Activated T-cell treated with anti-CD3 and anti-CD28 coated beads for 1 hour (primary cell): ENCODE measurements around the gene RUFY4.

Experiments
- DNase-seq: peaks from one replicate; pipeline ENCODE4 v3.0.0-alpha.2; 2020; ENCODE audit warnings: low read depth

The RUFY4 gene, protein sequence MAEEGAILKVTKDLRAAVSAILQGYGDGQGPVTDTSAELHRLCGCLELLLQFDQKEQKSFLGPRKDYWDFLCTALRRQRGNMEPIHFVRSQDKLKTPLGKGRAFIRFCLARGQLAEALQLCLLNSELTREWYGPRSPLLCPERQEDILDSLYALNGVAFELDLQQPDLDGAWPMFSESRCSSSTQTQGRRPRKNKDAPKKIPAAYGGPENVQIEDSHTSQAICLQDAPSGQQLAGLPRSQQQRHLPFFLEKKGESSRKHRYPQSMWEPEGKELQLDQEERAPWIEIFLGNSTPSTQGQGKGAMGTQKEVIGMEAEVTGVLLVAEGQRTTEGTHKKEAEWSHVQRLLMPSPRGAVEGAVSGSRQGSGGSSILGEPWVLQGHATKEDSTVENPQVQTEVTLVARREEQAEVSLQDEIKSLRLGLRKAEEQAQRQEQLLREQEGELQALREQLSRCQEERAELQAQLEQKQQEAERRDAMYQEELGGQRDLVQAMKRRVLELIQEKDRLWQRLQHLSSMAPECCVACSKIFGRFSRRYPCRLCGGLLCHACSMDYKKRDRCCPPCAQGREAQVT

GRCh38 chr2:218068721-218069334, at the start of gene RUFY4:
Gene RUFY4, plus strand, starts transcription at chr2:218069253. Its CDS starts 1,353 bp downstream, at chr2:218070606.
- peak; percentile 40 for DNase-seq

DNA sequence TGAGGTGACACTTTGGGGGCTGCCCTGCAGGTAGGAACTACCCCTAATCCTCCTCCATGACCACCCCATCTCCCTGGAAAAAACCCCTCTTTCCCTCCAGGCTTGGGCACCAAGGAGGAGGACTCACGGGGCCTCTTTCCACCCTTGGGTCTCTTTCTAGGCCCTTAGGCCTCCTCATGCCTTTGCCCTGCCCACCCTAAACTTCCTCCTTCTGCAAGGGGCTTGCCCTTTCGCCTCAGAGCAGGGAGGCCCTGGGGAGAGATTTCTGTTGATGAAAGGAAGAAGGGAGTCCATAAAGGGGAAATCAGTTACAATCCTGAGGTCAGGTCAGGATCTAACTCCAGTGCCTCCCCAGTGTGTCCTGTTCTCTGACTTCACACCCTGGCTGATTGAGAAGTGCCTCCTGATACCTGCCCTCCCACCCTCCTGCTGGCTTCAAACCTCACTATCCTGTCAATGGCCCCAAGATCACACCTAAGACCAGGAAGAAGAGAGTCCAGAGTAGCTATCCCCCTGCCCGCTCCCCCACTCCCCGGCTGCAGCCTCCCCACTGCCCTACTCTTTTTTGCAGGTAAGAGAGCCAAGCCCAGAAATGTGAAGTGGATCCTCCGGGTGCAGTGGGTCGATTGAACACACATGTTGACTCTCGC, 49.5 kb upstream of the RUFY4 start:
- DNase-seq, result no peak

- no peak for DNase-seq
Observed at GRCh38 chr2:218020281-218020680, 48.8 kb upstream of the RUFY4 start.

DNA sequence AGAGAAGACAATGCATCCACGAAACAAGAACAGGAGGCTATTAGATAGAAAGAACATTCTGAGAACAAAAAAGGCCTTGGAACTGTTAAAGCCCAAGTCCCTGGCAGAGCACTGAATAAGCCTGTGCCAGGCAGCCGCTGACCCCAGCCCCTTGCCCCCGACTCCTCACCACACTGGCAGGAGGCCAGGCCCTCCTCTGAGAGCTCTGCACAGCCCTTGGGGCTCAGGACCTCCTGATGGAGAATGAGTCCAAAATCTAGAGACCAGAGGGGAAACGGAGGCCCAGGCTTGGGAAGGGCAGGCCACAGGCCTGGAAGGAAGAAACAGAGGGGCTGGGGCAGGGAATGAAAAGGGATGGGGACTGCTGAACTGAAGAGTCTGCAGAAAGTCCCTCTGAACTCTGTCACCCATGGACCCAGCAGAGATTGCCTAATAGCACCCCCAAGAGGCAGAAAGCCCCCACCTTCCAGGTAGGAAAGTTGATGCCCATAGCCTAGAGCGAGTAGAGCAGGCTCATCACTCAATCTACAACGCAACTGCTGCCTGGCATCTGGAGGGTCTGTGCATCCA, 48.0 kb upstream of the RUFY4 start:
- DNase-seq, result no peak

DNA sequence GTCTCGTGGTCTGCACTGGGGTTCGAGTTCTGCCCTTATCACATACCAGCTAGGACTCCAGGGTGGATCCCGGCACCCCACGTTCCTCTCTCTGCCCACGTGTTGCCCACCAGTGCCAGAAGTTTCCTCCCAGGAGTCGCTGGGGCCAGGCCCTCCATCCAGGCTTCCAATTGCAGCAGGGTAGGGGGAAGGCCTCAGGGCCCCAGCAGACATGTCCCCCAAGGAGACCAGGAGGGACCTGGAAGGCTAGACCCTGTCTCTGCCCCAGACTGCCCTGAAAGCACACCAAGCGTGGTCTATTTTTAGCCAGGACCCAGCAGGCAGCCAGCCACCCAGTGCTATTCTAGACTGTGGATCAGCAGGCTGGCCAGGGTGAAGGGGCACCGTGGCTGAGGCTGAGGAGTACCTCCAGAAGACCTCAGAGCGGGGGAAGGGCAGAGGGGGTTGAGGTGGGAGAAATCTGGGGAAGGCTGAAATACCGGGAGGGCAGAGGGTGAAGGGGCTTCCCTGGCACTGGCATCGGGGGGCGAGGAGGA, 47.4 kb upstream of the RUFY4 start:
- no peak for DNase-seq

DNA sequence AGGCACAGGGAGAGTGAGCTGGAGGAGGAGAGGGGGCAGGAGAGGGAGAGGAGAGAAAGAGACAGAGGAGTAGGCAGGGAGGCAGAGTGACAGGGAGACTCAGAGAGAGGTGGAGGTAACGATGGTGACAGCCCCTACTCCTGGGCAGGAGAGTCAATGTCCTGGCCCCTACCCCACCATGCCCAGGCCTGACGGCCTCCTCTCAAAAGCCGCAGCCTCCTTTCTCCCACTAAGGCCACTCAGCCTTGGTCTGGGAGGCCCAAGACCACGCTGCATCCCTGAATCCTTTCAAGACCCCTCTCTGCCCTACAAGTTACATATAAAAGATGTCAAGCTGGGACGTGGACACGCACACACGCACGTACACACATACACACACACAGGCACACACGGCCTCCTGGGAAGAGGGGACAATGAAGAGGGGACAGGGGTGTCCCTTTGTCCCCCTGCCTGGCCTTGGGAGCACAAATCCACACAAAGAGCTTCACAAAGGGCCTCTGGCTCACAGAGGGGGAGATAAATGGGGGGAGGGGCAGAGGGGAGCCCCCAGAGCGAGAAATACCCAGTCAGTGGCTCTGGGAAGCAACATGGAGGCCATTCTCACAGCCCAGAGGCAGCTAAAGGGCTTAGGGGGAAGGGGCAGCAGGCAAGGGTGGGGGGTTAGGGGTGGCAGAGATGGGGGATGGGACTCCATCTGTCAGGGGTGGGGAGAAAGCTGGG, 46.8 kb upstream of the RUFY4 start:
- DNase-seq, result no peak

DNA sequence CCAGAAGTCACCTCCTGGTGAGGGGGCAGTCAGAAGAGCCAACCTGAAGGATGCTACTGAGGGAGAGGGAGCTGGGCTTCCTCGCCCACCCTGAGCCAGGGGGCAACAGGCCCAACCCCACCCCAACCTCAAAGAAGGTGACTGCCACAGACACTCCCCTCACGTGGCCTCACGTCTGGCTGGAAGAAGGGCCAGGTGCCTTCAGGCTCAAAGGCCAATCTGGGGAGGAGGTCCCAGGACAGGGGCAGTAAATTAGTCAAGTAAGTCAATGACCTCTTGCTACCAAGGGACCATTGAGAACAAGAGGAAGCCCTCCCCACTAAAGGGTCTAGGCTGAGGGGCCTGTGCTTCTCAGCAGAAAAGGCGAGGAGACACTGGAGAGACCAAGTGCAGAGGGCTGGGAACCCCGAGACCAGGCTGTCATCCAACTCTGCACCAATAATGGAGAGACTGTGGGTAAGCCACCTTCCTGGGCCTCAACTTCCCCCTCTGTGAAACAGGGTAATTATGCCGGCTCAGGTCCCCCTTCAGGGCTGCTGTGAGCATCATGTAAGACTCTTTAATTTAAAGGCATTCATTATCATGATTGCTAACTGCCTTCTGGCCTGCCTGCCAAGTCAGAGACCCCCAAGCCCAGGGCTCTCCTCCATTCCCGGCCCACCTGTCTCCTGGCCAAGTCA, 46.1 kb upstream of the RUFY4 start:
- no peak for DNase-seq

DNA sequence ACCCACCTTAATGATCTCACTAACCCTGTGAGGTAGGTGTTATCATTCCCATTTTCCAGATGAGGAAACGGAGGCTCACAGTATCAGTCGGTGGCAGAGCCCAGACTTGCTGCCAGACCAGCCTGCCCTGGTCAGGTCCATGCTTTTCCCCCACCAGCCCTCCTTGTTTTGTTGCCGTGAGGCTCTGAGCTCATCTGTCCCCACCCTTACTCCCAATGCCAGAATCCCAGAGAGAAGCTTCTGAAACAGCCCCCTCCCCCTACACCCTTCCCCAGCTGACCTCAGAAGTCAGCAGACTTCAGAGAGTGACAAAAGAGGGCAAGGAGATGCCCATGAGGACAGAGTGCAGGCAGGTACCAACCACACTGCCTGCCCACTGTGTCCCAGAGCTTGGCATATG, 45.4 kb upstream of the RUFY4 start:
- no peak for DNase-seq

GRCh38 chr2:218024336-218024735, 44.7 kb upstream of the RUFY4 start:
- no peak for DNase-seq

DNA sequence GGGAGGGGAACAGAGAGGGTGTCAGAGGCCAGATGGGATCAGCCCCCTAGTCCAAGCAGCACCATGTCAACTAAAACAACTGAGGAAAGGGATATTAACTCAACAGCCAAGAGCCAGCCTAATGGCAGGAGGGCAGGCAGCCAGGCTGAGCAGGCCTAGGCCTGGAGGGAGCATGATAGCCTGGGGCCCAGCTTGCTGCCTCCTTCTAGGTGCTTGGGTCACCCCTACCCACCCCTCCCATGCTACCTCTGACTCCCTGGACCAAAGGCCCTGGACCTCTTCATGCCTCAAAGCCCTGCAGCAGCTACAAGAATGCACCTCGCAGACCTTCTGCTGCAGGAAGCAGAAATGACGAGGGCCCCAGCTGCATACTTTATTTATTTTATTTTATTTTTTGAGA, 44.2 kb upstream of the RUFY4 start:
- DNase-seq, result no peak

DNA sequence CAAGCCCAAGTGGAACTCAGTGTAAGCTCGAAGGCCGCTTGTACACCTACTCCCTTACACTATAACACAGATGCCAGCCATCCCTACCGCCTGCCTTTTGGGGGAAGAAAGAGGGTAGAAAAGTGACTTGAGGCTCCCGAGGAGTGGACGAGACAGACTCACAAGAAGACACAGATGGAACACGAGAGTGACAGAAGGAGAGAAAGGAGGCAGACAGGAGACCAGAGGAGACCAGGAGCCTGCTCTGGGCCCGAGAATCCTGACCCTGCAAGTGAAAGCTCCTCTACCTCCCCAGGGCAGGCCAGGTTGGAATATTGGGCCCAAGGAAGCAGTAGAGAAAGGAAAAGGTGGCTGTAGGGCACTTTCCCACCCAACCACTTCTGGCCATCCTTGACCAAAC, 42.8 kb upstream of the RUFY4 start:
- DNase-seq, result no peak

GRCh38 chr2:218026676-218027425, 42.2 kb upstream of the RUFY4 start:
- DNase-seq, result no peak

DNA sequence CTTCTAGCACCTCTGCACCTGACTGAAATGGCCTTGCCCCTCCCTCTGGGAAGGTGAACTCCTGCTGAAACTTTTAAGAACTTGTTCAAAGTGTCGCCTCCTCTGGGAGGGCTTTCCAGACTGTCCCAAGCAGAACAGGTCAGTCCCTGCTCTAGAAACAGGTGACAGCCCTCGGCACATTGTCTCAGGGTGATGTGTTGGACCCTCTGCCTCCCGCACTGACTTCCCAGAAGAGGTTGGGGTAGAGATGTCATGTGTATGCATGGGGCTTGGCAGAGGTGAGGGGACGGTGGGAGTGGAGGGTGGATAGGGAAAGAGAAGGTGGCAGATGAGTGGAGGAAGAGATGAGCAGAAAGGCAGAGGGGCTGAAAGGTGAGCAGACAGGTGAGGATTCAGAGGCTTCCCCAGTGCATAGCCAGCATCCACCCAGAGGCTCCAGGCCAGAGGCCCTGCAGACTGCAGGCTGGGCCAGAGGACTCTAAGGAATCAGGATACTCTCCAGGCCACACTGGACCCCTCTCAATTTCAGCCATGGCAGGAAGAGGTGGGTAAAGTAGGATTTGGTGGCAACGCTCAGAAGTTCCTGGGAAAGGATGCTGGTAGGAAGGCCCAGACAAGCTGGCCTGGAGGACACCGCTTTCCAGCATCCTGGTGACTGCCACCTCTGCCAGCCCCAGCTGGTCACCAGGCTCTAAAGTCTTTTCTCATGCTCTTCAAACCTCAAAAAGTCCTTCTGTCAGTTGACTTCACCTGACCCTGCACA, 41.4 kb upstream of the RUFY4 start:
- DNase-seq, result no peak

DNA sequence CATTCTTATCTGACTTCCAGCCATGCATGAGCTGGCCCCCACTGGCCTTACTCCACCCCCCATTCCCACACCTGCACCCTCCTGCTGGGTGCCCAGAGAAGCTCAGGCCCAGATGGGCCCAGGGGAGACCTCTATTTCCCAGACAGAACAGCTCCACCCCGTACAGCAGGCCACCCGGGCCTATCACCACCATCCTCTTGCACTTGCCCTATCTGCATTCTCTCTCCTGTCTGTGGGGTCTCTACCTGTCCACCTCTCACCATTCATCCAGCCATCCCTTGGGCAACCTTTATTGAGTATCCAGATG, 40.9 kb upstream of the RUFY4 start:
- DNase-seq, result no peak

- DNase-seq, result no peak
Observed at GRCh38 chr2:218028562-218029348, 40.3 kb upstream of the RUFY4 start.

DNA sequence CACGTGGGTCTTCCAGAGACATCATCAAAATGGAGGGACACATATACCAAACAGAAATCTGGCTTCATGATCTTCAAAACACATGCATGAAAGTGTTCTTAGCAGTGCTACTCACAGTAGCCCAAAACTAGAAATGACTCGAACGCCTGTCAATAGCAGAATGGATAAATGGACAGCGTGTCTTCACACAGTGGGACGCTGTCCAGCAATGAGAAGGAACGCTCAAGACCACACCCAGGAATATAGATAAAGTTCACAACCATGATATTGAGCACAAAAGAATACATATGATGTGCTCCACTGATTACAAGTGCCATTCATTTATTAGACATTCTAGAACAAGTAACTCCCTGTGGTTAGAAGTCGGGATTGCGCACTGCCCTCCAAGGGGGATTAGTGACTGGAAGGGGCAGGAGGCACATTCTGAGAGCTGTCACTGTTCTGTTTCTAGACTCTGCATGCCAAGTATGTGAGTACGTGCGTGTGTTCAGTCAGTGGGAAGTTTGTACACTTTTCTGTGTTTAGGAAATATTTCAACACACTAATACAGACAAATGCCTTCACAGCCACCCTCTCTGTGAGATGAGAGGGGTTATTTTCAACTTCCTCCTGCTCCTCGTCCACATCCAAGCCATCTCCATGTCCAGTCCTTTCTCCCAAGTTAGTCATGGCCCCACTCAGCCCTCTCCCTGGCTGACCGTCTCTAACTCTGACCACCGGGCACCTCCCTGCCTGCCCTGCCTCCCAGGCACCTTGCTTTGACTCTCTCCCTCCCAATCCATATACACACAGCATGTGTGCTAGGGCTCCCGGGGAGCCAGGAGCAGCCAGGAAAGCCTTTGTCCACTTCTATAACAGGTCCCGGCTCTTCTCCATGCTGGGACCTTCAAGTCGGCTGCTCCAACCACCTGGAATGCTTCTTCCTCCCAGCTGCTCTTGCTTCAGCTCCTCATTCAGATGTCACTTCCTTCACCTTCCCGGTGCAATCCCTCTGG, 39.4 kb upstream of the RUFY4 start:
- DNase-seq, result no peak

DNA sequence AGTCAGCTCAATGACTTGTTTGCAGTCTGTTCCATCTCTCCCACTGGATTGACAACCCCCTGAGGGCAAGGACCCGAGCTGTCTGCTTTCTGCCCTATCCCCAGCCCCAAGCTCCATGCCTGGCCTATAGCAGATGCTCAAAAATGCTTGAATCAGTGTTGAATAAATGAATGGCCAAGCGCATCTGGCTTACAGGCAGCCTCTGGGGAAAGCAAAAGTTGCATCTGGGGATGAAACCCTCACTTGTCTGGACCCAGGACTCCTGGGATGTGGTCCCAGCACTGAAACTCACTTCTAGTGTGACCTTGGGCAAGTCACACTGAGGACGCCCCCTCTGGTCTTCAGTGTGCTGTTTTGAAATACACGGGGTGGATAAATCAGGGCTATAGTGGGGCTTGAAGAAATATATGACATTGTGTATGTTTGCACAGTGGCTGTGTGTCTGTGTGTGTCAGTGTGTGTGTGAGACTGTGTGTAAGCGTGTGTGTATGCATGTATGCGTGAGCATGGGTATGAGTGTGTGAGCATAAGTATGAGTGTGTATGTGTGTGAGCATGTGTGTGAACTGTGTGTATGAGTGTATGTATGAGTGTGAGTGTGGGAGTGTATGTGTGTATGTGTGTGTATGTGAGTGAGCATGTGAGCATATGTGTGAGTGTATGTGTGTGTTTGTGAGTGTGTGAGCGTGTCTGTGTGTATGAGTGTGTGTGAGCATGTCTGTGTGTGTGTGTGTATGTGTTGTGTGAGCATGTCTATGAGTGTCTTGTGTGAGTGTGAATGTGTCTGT, 38.5 kb upstream of the RUFY4 start:
- no peak for DNase-seq
